Erythroblast (primary cell): ENCODE data around the gene ALPP.
"Not testable (repeated sequence)": the region's sequence is repeated elsewhere in the genome, so short reads cannot be mapped to it uniquely, and the experiment has no call there.

Experiments used
- DNase-seq, 2 experiments: peaks; one replicate each; lab custom pipeline; 2025; lab: John Stamatoyannopoulos, UW
- GATA1 ChIP-seq: IDR thresholded peaks from 2 replicates; pipeline ENCODE4 v1.6.1; 2011; ENCODE audit warnings: low read depth, mild to moderate bottlenecking, control low read depth, low read length, moderate library complexity
- POLR2A ChIP-seq: IDR thresholded peaks from 2 replicates; pipeline ENCODE4 v1.6.1; 2011; ENCODE audit warnings: mild to moderate bottlenecking, low read length

ALPP gene

DNA sequence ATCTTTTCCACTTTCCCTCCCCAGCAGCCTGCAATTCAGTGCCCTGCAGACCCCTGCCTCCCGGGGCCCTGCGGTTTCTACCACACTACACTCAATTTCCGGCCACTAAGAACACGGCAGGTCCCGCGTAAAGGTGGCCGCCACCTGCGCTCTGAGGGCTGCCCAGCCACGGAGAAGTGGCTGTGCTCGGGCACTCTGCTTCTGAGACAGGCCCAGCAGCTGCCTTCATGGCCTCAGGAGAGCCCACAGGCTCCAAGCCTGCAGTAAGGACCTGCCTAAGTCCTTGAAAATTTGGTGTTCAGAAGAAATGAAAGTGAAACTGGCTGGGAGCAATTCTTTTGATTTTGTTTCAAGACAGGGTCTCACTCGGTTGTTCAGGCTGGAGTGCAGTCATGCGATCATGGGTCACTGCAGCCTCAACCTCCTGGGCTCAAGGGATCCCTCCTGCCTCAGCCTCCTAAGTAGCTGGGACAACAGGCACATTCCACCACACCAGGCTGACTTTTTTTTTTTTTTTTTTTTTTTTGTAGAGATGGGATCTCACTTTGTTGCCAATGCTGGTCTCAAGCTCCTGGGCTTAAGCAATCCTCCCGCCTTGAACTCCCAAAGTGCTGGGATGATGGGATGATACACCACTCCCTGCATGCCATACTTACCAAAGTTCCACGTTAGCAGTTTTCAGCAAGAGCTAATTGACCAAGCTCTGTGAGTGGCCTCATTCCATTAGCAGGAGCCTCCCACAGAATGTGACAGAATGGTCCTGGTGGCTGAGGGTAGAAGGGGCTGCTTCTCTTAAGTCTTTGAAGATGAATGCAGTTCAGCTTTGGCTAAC lies 14.6 kb upstream of the ALPP start:
- TF ChIP-seq GATA1 (no peak), POLR2A (no peak)
- no peak for DNase-seq

- DNase-seq, result not testable (repeated sequence)
Measured at GRCh38 chr2:232364806-232365594, 13.6 kb upstream of the ALPP start.

DNA sequence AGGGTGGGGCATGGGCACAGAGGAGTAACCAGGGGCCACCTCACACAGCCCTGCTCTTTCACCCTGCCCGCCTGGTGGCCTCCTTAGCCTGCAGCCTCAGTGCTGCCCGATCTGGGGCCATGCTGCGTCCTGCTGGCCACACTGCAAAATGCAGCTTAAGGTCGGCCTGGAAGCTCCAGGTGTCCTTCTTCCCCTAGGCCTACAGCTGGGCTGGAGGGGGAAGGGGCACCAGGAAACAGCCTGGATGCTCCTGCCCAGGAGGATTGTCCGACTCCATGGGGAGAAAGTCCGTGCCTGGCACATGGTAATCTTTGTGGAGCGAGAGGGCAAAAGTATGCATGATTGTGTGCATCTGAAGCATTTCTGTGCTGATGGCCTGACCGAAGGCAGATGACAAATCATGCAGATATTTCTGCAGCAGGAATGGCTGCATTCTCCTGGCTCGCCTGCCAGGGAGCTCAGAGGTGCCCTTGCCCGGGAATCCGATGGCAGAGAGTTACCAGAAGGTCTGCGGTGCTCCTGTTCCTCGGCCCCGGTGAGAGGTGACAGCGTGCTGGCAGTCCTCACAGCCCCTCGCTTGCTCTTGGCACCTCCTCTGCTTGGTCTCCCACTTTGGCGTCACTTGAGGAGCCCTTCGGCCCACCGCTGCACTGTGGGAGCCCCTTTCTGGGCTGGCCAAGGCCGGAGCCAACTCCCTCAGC lies 12.8 kb upstream of the ALPP start:
- peak; percentile 18 for DNase-seq
- TF ChIP-seq GATA1 (no peak), POLR2A (no peak)

GRCh38 chr2:232366461-232366860 lies 12.1 kb upstream of the ALPP start:
- not testable (repeated sequence) for DNase-seq

GRCh38 chr2:232367016-232367415 lies 11.5 kb upstream of the ALPP start:
- no peak for TF ChIP-seq GATA1
- no peak for TF ChIP-seq POLR2A
- no peak for DNase-seq

- TF ChIP-seq POLR2A (no peak), GATA1 (no peak)
- DNase-seq, result no peak
Measured at GRCh38 chr2:232367591-232368233, 10.8 kb upstream of the ALPP start.

GRCh38 chr2:232368311-232368731 lies 10.2 kb upstream of the ALPP start:
- no peak for DNase-seq
- TF ChIP-seq GATA1, result no peak
- TF ChIP-seq POLR2A, result no peak

DNA sequence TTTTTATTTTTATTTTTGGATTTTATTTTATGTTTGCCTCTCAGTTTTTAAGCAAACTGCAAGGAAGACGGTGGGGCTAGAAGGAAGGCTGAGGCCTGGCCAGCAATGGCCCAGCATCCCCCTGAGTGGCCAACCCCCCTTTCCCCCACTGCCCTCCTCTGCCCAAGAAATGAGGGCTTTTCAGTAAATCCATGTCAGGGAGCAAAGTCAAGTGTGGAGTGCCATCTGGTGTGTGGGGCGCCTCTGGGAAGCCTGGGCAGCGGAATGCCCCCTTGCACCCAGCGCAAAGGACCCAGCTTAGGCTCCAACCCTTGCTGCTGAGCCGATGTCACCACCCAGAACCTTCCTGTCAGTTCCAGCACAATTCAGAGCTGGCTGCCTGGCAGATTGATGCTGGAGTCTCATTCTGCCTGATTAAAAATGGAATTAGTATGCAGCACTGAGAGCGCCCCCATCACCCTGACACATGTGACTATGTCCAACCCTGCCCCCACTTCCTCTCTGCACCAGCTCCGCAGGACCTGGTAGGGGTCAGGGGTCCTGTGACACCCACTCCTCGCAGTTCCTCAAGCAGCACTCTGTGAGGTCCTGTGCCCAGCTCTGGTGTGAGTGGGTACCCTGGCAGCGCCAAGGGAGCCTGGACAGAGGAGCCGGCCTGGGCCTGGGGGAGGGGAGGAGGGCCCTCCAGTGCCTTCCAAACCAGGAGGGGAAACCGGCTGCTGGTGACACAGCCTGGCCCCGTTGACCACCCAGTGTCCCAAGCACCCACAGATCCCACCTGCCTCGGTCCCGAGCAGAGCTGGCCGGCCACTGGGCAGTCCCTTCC lies 9.2 kb upstream of the ALPP start:
- TF ChIP-seq POLR2A (no peak), GATA1 (no peak)
- no peak for DNase-seq

GRCh38 chr2:232370007-232370406 lies 8.5 kb upstream of the ALPP start:
- not testable (repeated sequence) for DNase-seq

DNA sequence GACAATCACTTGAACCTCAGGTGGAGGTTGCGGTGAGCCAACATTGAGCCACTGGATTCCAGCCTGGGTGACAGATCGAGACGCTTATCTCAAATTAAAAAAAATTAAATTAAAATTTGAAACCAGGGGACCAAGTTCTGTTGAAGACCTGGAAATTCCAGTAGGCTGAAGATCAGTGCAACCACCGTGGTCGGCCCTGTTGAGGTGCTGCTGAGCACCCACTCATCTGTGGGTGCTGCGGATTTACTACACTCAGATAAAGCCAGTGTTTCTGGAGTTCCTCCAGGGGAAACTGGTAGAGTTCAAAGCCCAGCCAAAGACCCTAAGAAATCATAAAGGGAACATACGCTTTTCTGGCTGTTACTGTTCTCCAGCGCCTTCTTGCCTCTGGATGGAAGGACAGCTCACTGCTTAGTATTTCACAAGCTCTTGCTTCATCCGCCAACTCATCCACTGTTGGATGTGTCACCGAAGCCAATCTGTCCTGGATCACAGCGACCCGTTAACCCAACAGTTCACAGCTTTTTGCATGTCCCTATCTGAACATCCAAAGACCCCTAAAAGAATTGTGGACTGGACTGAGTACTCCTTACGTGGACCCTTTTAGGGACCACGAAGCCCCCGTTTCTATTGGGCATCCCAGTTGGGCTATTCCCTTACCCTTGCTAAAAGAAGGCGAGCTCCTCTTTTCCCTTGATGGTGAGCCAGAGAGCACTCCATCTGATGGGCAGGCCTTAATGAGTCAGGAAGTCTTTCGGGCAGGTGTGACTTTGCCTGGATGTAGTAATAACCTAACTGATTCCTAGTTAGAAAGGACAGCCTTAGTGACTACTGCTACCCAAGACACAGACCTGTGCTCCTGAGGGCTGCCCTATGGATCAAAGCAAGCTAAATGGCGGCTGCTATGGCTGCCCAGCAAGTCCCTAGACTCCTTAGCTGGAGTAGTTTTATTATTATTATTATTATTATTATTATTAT lies 6.0 kb upstream of the ALPP start:
- TF ChIP-seq GATA1 (no peak), POLR2A (no peak)
- DNase-seq, result peak in 1 of 2 experiments; percentile 8

DNA sequence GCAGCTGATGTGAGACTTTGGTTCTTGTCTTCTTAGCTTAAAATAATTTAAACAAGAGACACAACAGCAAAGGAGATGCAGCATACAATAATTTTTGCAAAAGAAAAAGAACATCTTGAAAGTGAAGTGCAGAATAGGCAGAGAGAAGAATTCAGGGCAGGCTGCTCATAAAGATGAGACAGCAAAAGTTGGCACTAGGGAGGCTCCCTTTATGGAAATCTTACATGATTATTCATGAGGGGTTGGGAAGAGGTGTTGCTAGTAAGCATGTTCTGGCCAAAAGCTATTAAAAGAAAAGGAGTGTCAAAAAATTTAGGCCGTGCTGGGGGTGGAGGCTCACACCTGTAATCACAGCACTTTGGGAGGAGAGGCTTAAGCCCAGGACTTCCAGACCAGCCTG lies 4.2 kb upstream of the ALPP start:
- TF ChIP-seq GATA1 (no peak), POLR2A (no peak)
- DNase-seq, result no peak

DNA sequence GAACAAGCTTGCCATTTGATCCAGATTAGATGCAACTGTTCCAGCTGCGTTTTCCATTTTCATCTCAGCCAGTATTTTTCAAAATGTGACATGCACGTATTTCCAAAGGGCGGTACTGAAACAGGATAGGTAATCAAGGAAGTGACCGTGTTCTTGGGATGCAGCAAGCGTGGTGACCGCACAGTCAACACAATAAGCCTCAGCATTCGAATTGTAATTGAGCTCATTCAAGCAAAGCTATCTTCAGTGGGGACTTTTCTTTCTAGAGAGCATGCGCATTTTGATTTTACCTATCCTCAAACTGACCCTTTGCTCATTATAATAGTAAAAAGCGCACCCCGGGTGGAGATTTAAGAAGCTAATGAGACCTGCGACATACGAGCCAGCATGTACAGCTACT lies 3.4 kb upstream of the ALPP start:
- DNase-seq, result no peak
- TF ChIP-seq POLR2A (no peak), GATA1 (no peak)
